ENCODE results near the gene ANO8.
"Not testable (repeated sequence)": the region's sequence is repeated elsewhere in the genome, so short reads cannot be mapped to it uniquely, and the experiment has no call there.

Gene ANO8

GRCh38 chr19:17282488-17283125, 52.0 kb downstream of the ANO8 start:
- peak; percentile 74 for DNase-seq

GRCh38 chr19:17281391-17282304, 53.0 kb downstream of the ANO8 start, which contains the start of gene ANKLE1:
TSS of gene ANKLE1 (plus strand) at chr19:17281901. CDS start at chr19:17281921, 20 bp downstream.
- peak; percentile 12 for DNase-seq

- no peak for DNase-seq
Measured at GRCh38 chr19:17279436-17279835, 55.2 kb downstream of the ANO8 start.

GRCh38 chr19:17275441-17276175, 59.0 kb downstream of the ANO8 start:
- DNase-seq: no peak

- not testable (repeated sequence) for DNase-seq
Measured at GRCh38 chr19:17274892-17275291, 59.8 kb downstream of the ANO8 start.
